ENCODE results near the gene MYH8. TPM values are rescaled to one million over a fixed set of nuclear protein-coding genes. Genes with fewer than 3 reads are reported as not detected.

The MYH8 gene
- total and polyA plus RNA-seq, 2 of the 4 experiments (the other 2 are of a cell fraction): not detected

- Histone ChIP-seq H4K20me1 (ENCODE audit: insufficient read depth, low read length) (no peaks in the 10 kb centered on the region), H3K23ac (ENCODE audit: low read depth, low read length) (no peak overlapping the region), H2BK120ac (ENCODE audit: low read depth, low read length) (no peak overlapping the region), H2BK20ac (ENCODE audit: low read depth, low read length) (no peak overlapping the region), H2AK9ac (replicated peaks; ENCODE audit: low read depth, low read length, poor library complexity) (no peak overlapping the region), H2AFZ (replicated peaks; ENCODE audit: low read length, poor library complexity) (no peak overlapping the region), H3K4me3 (ENCODE audit: insufficient read depth, low read depth, low read length) (no peak overlapping the region), H2AK5ac (ENCODE audit: low read depth, low read length) (no peak overlapping the region), H3K4me1 (ENCODE audit: control insufficient read depth, insufficient read depth, low read length) (no peaks in the 10 kb centered on the region), H3K79me1 (ENCODE audit: low read depth in 1 of 2, low read length in 2 of 2) (no peaks in the 10 kb centered on the region), H4K5ac (ENCODE audit: low read depth, low read length) (no peak overlapping the region), H3K14ac (replicated peaks; ENCODE audit: low read depth, low read length) (no peak overlapping the region), H3K9me3 (ENCODE audit: control insufficient read depth, insufficient read depth, low read length) (no peaks in the 10 kb centered on the region), H3K4ac (ENCODE audit: low read depth, low read length) (no peak overlapping the region), H3K56ac (ENCODE audit: extremely low read depth, insufficient read depth, low read length) (no peak overlapping the region), H2BK5ac (ENCODE audit: low read depth, low read length, poor library complexity, severe bottlenecking) (no peak overlapping the region), H3K9me1 (ENCODE audit: insufficient read depth, low read length) (no peaks in the 10 kb centered on the region), H3K27ac (ENCODE audit: insufficient read depth, low read length) (no peak overlapping the region), H3K4me2 (ENCODE audit: low read depth, low read length) (no peak overlapping the region), H3K27me3 (ENCODE audit: control insufficient read depth, insufficient read depth, low read length) (no peaks in the 10 kb centered on the region), H2BK15ac (ENCODE audit: low read depth, low read length) (no peak overlapping the region), H3K9ac (ENCODE audit: low read depth, low read length) (no peak overlapping the region), H3K18ac (ENCODE audit: low read depth, low read length) (no peak overlapping the region), H4K91ac (ENCODE audit: insufficient read depth, low read depth, low read length) (no peak overlapping the region), H4K8ac (ENCODE audit: low read depth in 2 of 2, low read length in 2 of 2) (no peak overlapping the region), H3K36me3 (ENCODE audit: control insufficient read depth, insufficient read depth, low read length) (no peaks in the 10 kb centered on the region)
- in situ Hi-C loops (cut with MboI; ENCODE audit: low sequenced_read_pairs): no loop called here
- intact Hi-C loops (cut with micrococcal nuclease): no loop called here
- POLR2A ChIA-PET (ENCODE audit: unreplicated experiment): no interaction called here
- TF ChIP-seq, protein P1, sequence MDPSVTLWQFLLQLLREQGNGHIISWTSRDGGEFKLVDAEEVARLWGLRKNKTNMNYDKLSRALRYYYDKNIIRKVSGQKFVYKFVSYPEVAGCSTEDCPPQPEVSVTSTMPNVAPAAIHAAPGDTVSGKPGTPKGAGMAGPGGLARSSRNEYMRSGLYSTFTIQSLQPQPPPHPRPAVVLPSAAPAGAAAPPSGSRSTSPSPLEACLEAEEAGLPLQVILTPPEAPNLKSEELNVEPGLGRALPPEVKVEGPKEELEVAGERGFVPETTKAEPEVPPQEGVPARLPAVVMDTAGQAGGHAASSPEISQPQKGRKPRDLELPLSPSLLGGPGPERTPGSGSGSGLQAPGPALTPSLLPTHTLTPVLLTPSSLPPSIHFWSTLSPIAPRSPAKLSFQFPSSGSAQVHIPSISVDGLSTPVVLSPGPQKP (IDR thresholded peaks at IDR 0.05; ENCODE audit: borderline replicate concordance, low read depth, low read length): no peak
- TF ChIP-seq MAFK (IDR thresholded peaks at IDR 0.05; ENCODE audit: low read depth, low read length) (no peak), CHD1 (IDR thresholded peaks at IDR 0.05; ENCODE audit: low read depth, low read length) (no peak), POLR2A (IDR thresholded peaks at IDR 0.05; ENCODE audit: low read depth, low read length) (no peak)
- CTCF ChIA-PET: no interaction called here
- ATAC-seq (ENCODE audit: low read depth) (no peak), DNase-seq (no peak)
- dilution Hi-C loops (cut with HindIII; ENCODE audit: low sequenced_read_pairs, unreplicated experiment): no loop called here
- BruUV-seq (replicated peaks): no TSS peak
- WGBS, 2 experiments (ENCODE audit: extremely low coverage in 2 of 2, insufficient read length in 1 of 2): no CpG with 5 or more reads among the region's 3 CpGs
Measured at GRCh38 chr17:10417431-10417830, 4.3 kb downstream of the MYH8 start.
